K562 (cell line): ENCODE results near the gene EVI5. TPM values are rescaled to one million over a fixed set of nuclear protein-coding genes. Genes with fewer than 3 reads are reported as not detected.

Experiments used
- ATAC-seq: fragments of 200-7000 bp; cut with Tn5 transposase; 3 replicates; pipeline ENCODE4 v1.9.1; 2020; ENCODE audit warnings: moderate library complexity
- BruUV-seq: library from RNA; stranded (reverse); fragments of 400-500 nt; replicated peaks from 2 replicates; lab custom pipeline; 2021; lab: Mats Ljungman, UMichigan
- CTCF ChIA-PET: fragments of 300-600 bp; formaldehyde crosslinking; extraction: SDS; loops from one replicate; lab custom pipeline; 2021; ENCODE audit warnings: low intra/inter-chr PET ratio; lab: Yijun Ruan, JAX
- POLR2A ChIA-PET: fragments of 300-600, 350-650 bp; sonication (Branson Sonifier 250); formaldehyde crosslinking; extraction: SDS; loops from one replicate; lab custom pipeline; 2021; ENCODE audit warnings: antibody characterized with exemption, inconsistent platforms; lab: Yijun Ruan, JAX
- DNase-seq, 4 experiments: peaks; one replicate each; pipeline versions ENCODE4 v3.0.0 to v3.0.0-alpha.2; 2011 to 2018; ENCODE audit warnings: low spot score in 3 of 4, mixed read lengths in 3 of 4; ENCODE audit errors: extremely low read depth in 1 of 4
- FAIRE-seq: peaks from 2 replicates; lab custom pipeline; 2011; peaks lifted over from hg19 to GRCh38; lab: Jason Lieb, UNC
- H2AFZ ChIP-seq: 2 replicates; pipeline ENCODE4 v1.6.0; 2011; ENCODE audit warnings: low read depth, low read length, control low read depth, inconsistent platforms
- H3K27ac ChIP-seq: fragments of 200-600 bp; 3 replicates; pipeline ENCODE4 v1.8.0; 2011; ENCODE audit warnings: low read depth, mild to moderate bottlenecking, control low read depth, inconsistent platforms, low read length, moderate library complexity, mixed read lengths; ENCODE audit errors: extremely low read depth
- H3K27me3 ChIP-seq, 2 experiments: fragments of 300-600 bp in 1 of 2; 2 replicates in 1 of 2; 3 replicates in 1 of 2; pipeline versions ENCODE4 v1.6.0 to v1.8.0; 2011; ENCODE audit warnings: inconsistent platforms in 2 of 2, low read length in 2 of 2, mild to moderate bottlenecking in 1 of 2, mixed read lengths in 1 of 2, moderate library complexity in 1 of 2; ENCODE audit not compliant: control insufficient read depth in 2 of 2, insufficient read depth in 2 of 2
- H3K36me3 ChIP-seq: fragments of 300-600 bp; 3 replicates; pipeline ENCODE4 v1.8.0; 2011; ENCODE audit warnings: mild to moderate bottlenecking, low read length, inconsistent platforms; ENCODE audit not compliant: control insufficient read depth, insufficient read depth
- H3K4me1 ChIP-seq, 2 experiments: fragments of 200-600 bp in 1 of 2; replicated peaks in 1 of 2; 2 replicates in 1 of 2; 3 replicates in 1 of 2; pipeline versions ENCODE4 v1.5.1 to v1.8.0; 2011; ENCODE audit warnings: inconsistent platforms in 2 of 2, low read length in 2 of 2, mild to moderate bottlenecking in 1 of 2, mixed read lengths in 1 of 2, moderate library complexity in 1 of 2; ENCODE audit not compliant: control insufficient read depth in 2 of 2, insufficient read depth in 2 of 2
- H3K4me2 ChIP-seq: 2 replicates; pipeline ENCODE4 v1.6.1; 2011; ENCODE audit warnings: low read length, control low read depth, inconsistent platforms, mixed read lengths; ENCODE audit not compliant: insufficient read depth
- H3K4me3 ChIP-seq: fragments of 200-600 bp; sonication (generic), shearing (Covaris generic); 2 replicates; pipeline ENCODE4 v1.5.1; 2016; ENCODE audit warnings: control low read depth, inconsistent platforms
- H3K79me2 ChIP-seq: fragments of 200-600 bp; 3 replicates; pipeline ENCODE4 v1.8.0; 2011; ENCODE audit warnings: low read length, inconsistent platforms; ENCODE audit not compliant: control insufficient read depth, insufficient read depth
- H3K9ac ChIP-seq, 2 experiments: 2 replicates each; pipeline versions ENCODE4 v1.6.0 to v1.6.1; 2011; ENCODE audit warnings: low read depth in 2 of 2, low read length in 2 of 2, control low read depth in 1 of 2, inconsistent platforms in 1 of 2, mild to moderate bottlenecking in 1 of 2, mixed read lengths in 1 of 2; ENCODE audit not compliant: insufficient read depth in 1 of 2
- H3K9me1 ChIP-seq: one replicate; pipeline ENCODE4 v1.6.0; 2011; ENCODE audit warnings: inconsistent platforms, mild to moderate bottlenecking, low read length, moderate library complexity; ENCODE audit not compliant: control insufficient read depth, insufficient read depth
- H3K9me3 ChIP-seq: replicated peaks from 2 replicates; pipeline ENCODE4 v1.5.1; 2011; ENCODE audit warnings: low read depth, low read length, inconsistent platforms; ENCODE audit not compliant: control insufficient read depth, insufficient read depth
- H4K20me1 ChIP-seq: replicated peaks from 2 replicates; pipeline ENCODE4 v1.6.1; 2011; ENCODE audit warnings: low read length, inconsistent platforms, mixed read lengths; ENCODE audit not compliant: control insufficient read depth, insufficient read depth
- CCAR2 ChIP-seq: fragments of 200-400 bp; formaldehyde crosslinking; IDR thresholded peaks from 2 replicates; pipeline ENCODE4 v1.6.1; 2017; ENCODE audit warnings: mild to moderate bottlenecking, low read depth, low read length
- CEBPB ChIP-seq: fragments of 450-650 bp; IDR thresholded peaks from 2 replicates; pipeline ENCODE4 v1.6.1; 2016; ENCODE audit warnings: missing genetic modification characterization, missing compliant biosample characterization
- E2F8 ChIP-seq: fragments of 450-650 bp; IDR thresholded peaks from 2 replicates; pipeline ENCODE4 v1.7.1; 2018; ENCODE audit warnings: mild to moderate bottlenecking, low read depth; ENCODE audit not compliant: partially characterized antibody
- FOSL1 ChIP-seq: fragments of 200-800 bp; sonication (Bioruptor generic); conservative IDR thresholded peaks from 2 replicates; pipeline ENCODE4 v1.6.1; 2016; ENCODE audit warnings: missing genetic modification characterization, missing compliant biosample characterization
- FOXA3 ChIP-seq, 2 experiments: fragments of 450-650 bp in 1 of 2; sonication (generic) in 1 of 2; formaldehyde crosslinking; IDR thresholded peaks in 1 of 2; conservative IDR thresholded peaks in 1 of 2; 2 replicates each; pipeline versions ENCODE4 v1.4.0 to v1.8.0; 2020 to 2022; ENCODE audit warnings: mild to moderate bottlenecking in 2 of 2, missing genetic modification reagents in 1 of 2
- HNRNPLL ChIP-seq: fragments of 200-400 bp; formaldehyde crosslinking; IDR thresholded peaks from 2 replicates; pipeline ENCODE4 v1.6.1; 2017; ENCODE audit warnings: low read length, low read depth, mild to moderate bottlenecking; ENCODE audit not compliant: poor library complexity, severe bottlenecking
- MIER1 ChIP-seq: fragments of 450-650 bp; IDR thresholded peaks from 2 replicates; pipeline ENCODE4 v1.6.1; 2016; ENCODE audit warnings: antibody characterized with exemption, mild to moderate bottlenecking, low read depth
- MNT ChIP-seq, 2 experiments: fragments of 450-650 bp; conservative IDR thresholded peaks; 2 replicates each; pipeline ENCODE4 v1.6.1; 2017; ENCODE audit warnings: mild to moderate bottlenecking in 2 of 2, moderate library complexity in 2 of 2
- NR2C1 ChIP-seq, 2 experiments: fragments of 450-650 bp; IDR thresholded peaks; 2 replicates each; pipeline ENCODE4 v1.6.1; 2017; ENCODE audit warnings: mild to moderate bottlenecking in 2 of 2, antibody characterized with exemption in 1 of 2, inconsistent platforms in 1 of 2, missing compliant biosample characterization in 1 of 2, missing genetic modification characterization in 1 of 2
- NUFIP1 ChIP-seq: fragments of 450-650 bp; IDR thresholded peaks from 2 replicates; pipeline ENCODE4 v1.6.1; 2018; ENCODE audit not compliant: partially characterized antibody
- PML ChIP-seq: IDR thresholded peaks from 2 replicates; pipeline ENCODE4 v1.6.1; 2012; ENCODE audit warnings: low read length, inconsistent platforms
- RFX1 ChIP-seq: fragments of 450-650 bp; IDR thresholded peaks from 2 replicates; pipeline ENCODE4 v1.6.1; 2016; ENCODE audit warnings: mild to moderate bottlenecking, moderate library complexity
- SETDB1 ChIP-seq: IDR thresholded peaks from one replicate; pipeline ENCODE4 v1.6.1; 2012; ENCODE audit warnings: low read length, control low read depth, inconsistent platforms
- TRIM24 ChIP-seq, 2 experiments: fragments of 450-650 bp; IDR thresholded peaks; 2 replicates each; pipeline ENCODE4 v1.6.1; 2016
- ZFP36 ChIP-seq: fragments of 150-350 bp; IDR thresholded peaks from 2 replicates; pipeline ENCODE4 v1.6.1; 2018; ENCODE audit warnings: low read length, low read depth; ENCODE audit not compliant: partially characterized antibody
- ZNF717 ChIP-seq: fragments of 250-450 bp; sonication (Bioruptor Pico); IDR thresholded peaks from 2 replicates; pipeline ENCODE4 v1.5.0; 2021
- WGBS: fragments of 100-300 bp; shearing (Covaris generic); methylation state at CpG from one replicate; pipeline ENCODE4 v1.1.6; 2016; ENCODE audit warnings: low coverage, mixed read lengths; ENCODE audit not compliant: insufficient coverage; ENCODE audit errors: missing lambda C conversion rate; 5-methylcytosine and 5-hydroxymethylcytosine counted together
- in situ Hi-C: fragments of 300-500 bp; cut with MboI; formaldehyde crosslinking; loops from 4 replicates; pipeline ENCODE4 v1.15.0; 2018; ENCODE audit warnings: inconsistent platforms, mixed read lengths
- intact Hi-C: fragments of 100-400 bp; cut with micrococcal nuclease; formaldehyde crosslinking; loops from 2 replicates; pipeline ENCODE4 v1.14.2; 2022
- polyA plus RNA-seq, 8 experiments: library from polyadenylated mRNA; depleted of rRNA in 4 of 8; stranded (reverse) in 5 of 8; unstranded in 3 of 8; fragments of >200 nt; fragmentation: Nextera tagmentation in 2 of 8; fragmentation: Illumina TruSeq in 1 of 8; extraction: Ambion mirVana in 2 of 8; extraction: Trizol in 1 of 8; gene quantifications; 2 replicates each; pipeline versions ENCODE4 v1.2.1 to v1.2.3, GENCODE V29; 2011 to 2014; ENCODE audit warnings: inconsistent platforms in 1 of 8, missing spikeins in 1 of 8
- total RNA-seq, 7 experiments: library from RNA; depleted of rRNA in 6 of 7; stranded (reverse); fragments of >200 nt in 6 of 7; fragmentation: Illumina TruSeq in 2 of 7; extraction: Trizol in 2 of 7; gene quantifications; 2 replicates each; pipeline versions ENCODE4 v1.2.1 to v1.2.3, GENCODE V29; 2011 to 2021; ENCODE audit warnings: low replicate concordance in 1 of 7

The EVI5 gene
- total and polyA plus RNA-seq, 9 of the 15 experiments (the other 6 are each of a cell fraction or from before 2014, with no cell fraction given), result 1.7 to 50.1 (median 13.7) TPM

- TF ChIP-seq MNT (conservative IDR thresholded peaks at IDR 0.05), result 0 out of 4 replicates have a peak, but pooled peaks of 1 of the 2 experiments have one; percentile 23
- no peak for TF ChIP-seq SETDB1
- no peak for TF ChIP-seq PML
- TF ChIP-seq ZNF717 (CRISPR knock-in tag), result no peak
- TF ChIP-seq FOSL1, result peak; percentile 35; the same call in 1 of the 2 replicates
- TF ChIP-seq E2F8, result no peak
- peak; percentile 55; the same call in 1 of the 2 replicates for TF ChIP-seq CEBPB (tag)
Measured at GRCh38 chr1:92701147-92701546, 83.8 kb downstream of the EVI5 start (continued).

GRCh38 chr1:92698932-92699331 lies 86.0 kb downstream of the EVI5 start:
- Histone ChIP-seq H3K9ac (no peak overlapping the region), H3K36me3 (peaks cover 24% of the 10 kb centered on the region), H3K4me3 (no peak overlapping the region), H4K20me1 (no peaks in the 10 kb centered on the region), H3K4me1 (peaks cover 2 to 3% of the 10 kb centered on the region in 2 experiments; a peak in 2 of 5 replicates), H3K79me2 (no peaks in the 10 kb centered on the region), H3K9me1 (no peaks in the 10 kb centered on the region), H3K27me3 (no peaks in the 10 kb centered on the region), H3K4me2 (no peak overlapping the region), H3K27ac (no peak overlapping the region), H3K9me3 (no peaks in the 10 kb centered on the region), H2AFZ (no peak overlapping the region)
- ChIA-PET POLR2A (interaction anchor here (1.3 kb wide), 1 partner anchor 9 kb away, joined by 3 read pairs; no protein-coding TSS in a partner anchor), CTCF (no interaction called here)
- intact Hi-C loops (no loop called here), in situ Hi-C loops (no loop called here)
- no peak for FAIRE-seq
- no peak for ATAC-seq
- 85% methylated on average over 3 of the region's 3 CpGs for WGBS
- no peak for DNase-seq
- no TSS peak for BruUV-seq
- TF ChIP-seq HNRNPLL, result no peak
- no peak for TF ChIP-seq ZFP36
- TF ChIP-seq MIER1, result no peak
- no peak for TF ChIP-seq FOXA3 (CRISPR knock-in tag; conservative IDR thresholded peaks at IDR 0.05 in 1 of 2, IDR thresholded peaks at IDR 0.05 in 1 of 2)
- TF ChIP-seq NUFIP1, result no peak
- no peak for TF ChIP-seq NR2C1 (IDR thresholded peaks at IDR 0.05)
- TF ChIP-seq NR2C1 (tag; IDR thresholded peaks at IDR 0.05), result no peak
- TF ChIP-seq TRIM24 (IDR thresholded peaks at IDR 0.05), result no peak
- TF ChIP-seq RFX1, result no peak
- no peak for TF ChIP-seq CCAR2
